GM12875 (cell line): ENCODE results near the gene DEFB128.

Experiments used
- H3K4me3 ChIP-seq: one replicate; pipeline ENCODE4 v1.5.1; 2011; ENCODE audit warnings: low read depth, low read length, control low read depth
- CTCF ChIP-seq: IDR thresholded peaks from 2 replicates; pipeline ENCODE4 v1.5.1; 2011; ENCODE audit warnings: low read depth, mild to moderate bottlenecking, control low read depth, inconsistent platforms, low read length, moderate library complexity, borderline replicate concordance; ENCODE audit not compliant: insufficient read depth

DEFB128 gene

GRCh38 chr20:221258-221830 is 31.8 kb upstream of the DEFB128 start:
- no peak overlapping the region for H3K4me3 ChIP-seq
- TF ChIP-seq CTCF = no peak

- no peak for TF ChIP-seq CTCF
- H3K4me3 ChIP-seq = no peak overlapping the region
Measured at GRCh38 chr20:219290-220115, 30.0 kb upstream of the DEFB128 start.

- no peak overlapping the region for H3K4me3 ChIP-seq
Measured at GRCh38 chr20:217266-217665, 27.8 kb upstream of the DEFB128 start.

GRCh38 chr20:215796-216195 is 26.3 kb upstream of the DEFB128 start:
- no peak for TF ChIP-seq CTCF
- no peak overlapping the region for H3K4me3 ChIP-seq

More at GRCh38 chr20:217266-217665, 27.8 kb upstream of the DEFB128 start:
- no peak for TF ChIP-seq CTCF

- no peak overlapping the region for H3K4me3 ChIP-seq
- no peak for TF ChIP-seq CTCF
Measured at GRCh38 chr20:214383-214782, 24.9 kb upstream of the DEFB128 start.

- TF ChIP-seq CTCF = no peak
- H3K4me3 ChIP-seq = no peak overlapping the region
Measured at GRCh38 chr20:210809-211502, 21.4 kb upstream of the DEFB128 start.
